ENCODE results near the gene ZNHIT1. TPM values are rescaled to one million over a fixed set of nuclear protein-coding genes. Genes with fewer than 3 reads are reported as not detected.

The ZNHIT1 gene
- polyA plus RNA-seq, 4 donors: 56.5 to 84.1 (median 59.1) TPM

DNA sequence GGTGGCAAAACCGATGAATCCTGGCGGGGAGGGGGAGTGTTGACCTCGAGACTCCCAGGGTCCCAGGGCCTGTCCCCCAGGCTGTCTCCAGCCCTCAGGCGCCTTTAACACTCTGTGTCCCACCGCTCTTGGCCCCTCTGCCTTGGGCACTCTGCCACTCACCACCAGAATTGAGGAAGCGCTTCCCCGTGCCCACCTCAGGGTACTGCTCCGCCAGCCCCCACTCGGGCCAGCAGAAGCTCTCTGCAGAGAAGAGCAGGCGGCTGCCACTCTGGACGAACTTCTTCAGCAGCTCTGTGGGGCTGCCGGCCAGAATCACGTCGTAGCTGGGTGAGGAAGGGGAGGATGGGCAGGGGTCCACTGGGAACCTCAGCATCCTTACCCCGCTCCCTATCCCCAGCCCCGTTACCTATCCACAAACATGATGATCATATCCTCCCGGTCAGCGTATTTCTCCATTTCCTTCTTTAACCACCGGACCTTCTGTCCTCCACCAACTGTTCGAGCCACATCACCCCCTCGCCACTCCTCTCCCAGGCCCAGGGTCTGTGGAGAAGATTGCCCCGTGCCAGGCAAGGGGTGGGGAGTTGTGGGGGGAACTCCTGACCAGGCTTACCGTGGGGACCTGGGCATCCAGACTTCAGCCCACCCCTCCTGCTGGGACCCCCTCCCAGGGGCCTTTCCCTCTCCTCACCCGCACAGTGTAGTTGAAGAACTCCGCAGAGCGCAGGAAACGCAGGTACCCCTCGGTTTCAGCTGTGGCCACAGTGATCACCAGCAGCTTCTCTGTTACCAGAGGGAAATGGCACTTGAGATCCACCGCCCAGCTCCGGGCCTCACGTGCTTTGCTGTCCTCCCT lies 1.7 kb upstream of the ZNHIT1 start:
- no peak for DNase-seq (ENCODE audit: low read depth in 4 of 4, low spot score in 3 of 4)

DNA sequence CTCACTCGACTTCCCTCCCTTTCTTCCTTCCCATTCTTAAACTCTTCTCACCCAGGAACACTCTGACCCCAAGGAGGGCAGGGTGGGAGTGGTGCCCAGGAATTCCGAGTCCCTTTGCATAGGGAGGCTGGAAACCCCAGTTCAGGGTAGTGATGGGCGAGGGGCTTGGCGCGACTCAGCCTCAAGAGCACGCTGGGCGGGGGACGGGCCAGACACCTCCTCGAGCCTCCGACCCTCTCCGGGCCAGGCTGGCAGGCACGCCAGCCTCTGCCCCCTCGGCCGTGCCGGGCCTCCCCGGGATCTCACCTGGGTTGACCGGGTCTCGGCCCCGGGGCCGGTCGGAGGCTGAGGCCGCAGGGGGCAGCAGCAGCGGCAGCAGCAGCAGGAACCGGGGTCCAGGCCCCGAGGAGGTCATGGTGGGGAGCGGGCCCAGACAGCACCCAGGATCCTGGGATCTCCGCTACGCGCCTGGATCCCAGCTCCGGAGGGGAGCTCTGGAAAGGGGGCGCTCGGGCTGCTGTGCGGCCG lies 1.0 kb upstream of the ZNHIT1 start:
- no peak for DNase-seq (ENCODE audit: low read depth in 4 of 4, low spot score in 3 of 4)

DNA sequence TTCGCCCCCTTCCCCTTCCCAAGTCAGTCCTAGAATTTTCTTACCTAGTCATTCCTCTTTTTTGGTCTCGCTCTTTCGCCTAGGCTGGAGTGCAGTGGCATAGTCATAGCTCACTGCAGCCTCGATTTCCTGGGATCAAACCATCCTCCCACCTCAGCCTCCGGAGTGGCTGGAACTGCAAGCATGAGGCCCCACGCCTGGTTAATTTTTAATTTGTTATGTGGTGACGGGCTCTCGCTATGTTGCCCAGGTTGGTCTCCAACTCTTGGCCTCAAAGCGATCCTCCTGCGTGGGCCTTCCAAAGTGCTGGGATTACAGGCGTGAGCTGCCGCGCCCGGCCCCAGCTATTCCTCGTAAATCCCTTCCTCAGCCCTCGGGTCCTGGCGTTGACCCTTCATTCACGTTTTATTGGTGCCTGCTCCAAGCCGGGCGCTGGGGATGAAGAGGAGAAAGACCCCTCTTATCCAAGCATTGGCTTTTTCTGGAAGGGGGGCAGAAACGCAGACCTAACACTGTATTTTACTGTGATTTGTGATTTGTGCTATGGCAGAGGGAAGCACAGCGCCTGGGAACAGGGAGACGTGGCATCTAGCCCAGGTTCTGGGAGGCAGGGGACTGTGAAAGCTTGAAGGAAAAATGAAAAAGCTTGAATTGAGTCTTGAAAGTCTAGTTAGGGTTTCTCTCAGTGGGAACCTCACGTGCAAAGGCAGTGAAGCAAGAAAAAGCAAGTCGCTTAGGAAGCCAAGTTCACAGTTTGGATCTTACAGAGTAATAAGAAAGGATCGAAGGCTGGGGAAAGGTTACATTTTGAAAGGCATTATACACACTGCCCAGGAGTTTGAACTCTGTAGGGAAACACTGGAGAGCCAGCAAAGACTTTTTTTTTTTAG lies 516 bp downstream of the ZNHIT1 start:
- DNase-seq (ENCODE audit: low read depth in 4 of 4, low spot score in 3 of 4): no peak

GRCh38 chr7:101220295-101220694 lies 2.3 kb downstream of the ZNHIT1 start:
- no peak for DNase-seq (ENCODE audit: low read depth in 4 of 4, low spot score in 3 of 4)

DNA sequence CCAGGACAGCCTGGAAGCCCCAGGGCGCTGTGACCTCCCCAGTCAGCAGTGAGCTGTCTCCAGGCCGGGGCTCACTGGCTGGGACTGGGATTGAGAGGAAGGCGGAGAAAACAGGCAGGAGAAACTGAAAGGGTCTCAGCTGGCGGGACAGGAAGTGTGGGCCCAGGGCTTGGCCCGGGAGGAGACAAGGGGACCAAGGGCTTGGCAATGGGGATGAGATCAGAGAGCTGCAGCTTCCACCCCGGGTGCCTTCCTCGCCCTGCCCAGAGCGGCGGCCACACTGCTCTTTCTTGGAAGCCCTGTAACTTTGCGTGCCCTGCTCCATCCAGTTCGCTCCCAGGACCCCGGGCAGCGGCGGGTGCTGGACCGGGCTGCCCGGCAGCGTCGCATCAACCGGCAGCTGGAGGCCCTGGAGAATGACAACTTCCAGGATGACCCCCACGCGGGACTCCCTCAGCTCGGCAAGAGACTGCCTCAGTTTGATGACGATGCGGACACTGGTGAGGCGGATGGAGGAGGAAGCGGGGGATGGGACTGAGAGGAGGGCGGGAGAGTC lies 4.4 kb downstream of the ZNHIT1 start:
- DNase-seq (ENCODE audit: low read depth in 4 of 4, low spot score in 3 of 4): no peak

DNA sequence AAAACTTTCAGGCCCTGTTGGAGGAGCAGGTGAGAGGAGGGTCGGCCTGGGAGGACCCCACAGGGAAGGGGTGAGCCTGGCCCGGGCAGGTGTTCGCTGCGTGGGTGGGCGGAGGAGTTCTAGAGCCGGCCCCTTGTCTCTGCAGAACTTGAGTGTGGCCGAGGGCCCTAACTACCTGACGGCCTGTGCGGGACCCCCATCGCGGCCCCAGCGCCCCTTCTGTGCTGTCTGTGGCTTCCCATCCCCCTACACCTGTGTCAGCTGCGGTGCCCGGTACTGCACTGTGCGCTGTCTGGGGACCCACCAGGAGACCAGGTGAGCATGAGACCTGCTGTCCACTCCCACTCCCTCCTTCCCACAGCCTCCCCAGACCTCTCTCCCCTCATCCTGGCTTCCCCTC lies 5.6 kb downstream of the ZNHIT1 start:
- no peak for DNase-seq (ENCODE audit: low read depth in 4 of 4, low spot score in 3 of 4)

- no peak for DNase-seq (ENCODE audit: low read depth in 4 of 4, low spot score in 3 of 4)
Observed at GRCh38 chr7:101225650-101226049, 7.7 kb downstream of the ZNHIT1 start.

DNA sequence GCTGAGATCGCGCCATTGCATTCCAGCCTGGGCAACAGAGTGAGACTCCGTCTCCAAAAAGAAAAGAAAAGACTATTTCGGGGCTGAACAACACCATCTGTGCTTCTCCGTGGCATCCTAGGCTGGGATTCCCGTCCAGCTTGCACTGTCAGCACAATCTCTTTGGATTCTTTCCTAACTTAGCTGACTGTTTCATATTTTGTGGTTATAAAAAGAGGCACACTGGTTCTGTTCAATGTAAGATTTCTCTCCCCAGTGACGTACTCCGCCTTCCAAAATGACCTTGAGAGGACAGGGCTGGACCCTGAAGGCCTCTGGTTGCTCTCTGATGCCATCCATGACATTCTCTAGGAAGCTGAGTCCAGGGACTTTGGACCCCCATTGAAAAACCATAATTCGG lies 8.8 kb downstream of the ZNHIT1 start:
- DNase-seq (ENCODE audit: low read depth in 4 of 4, low spot score in 3 of 4): no peak

DNA sequence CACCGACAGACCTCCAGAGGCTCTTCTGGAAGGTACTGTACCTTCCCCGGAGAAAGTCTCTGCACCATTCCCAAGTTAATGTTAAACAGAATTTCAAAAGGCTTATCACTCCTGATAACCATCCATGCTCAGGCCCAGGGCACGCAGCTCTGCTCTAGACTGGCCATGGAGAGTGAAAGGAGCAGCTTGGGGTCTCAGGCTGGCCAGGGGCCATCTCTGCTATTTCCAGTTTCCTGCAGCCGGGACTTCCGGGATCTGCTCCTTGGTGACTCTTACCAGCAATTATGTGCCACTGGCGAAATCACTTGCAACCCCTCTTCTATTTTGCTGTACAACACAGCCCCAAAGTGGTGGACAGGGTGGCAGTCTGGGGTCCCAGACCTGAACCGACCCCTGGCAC lies 13.7 kb downstream of the ZNHIT1 start:
- DNase-seq (ENCODE audit: low read depth in 4 of 4, low spot score in 3 of 4): no peak

GRCh38 chr7:101232141-101232850 lies 14.3 kb downstream of the ZNHIT1 start:
- DNase-seq (ENCODE audit: low read depth in 4 of 4, low spot score in 3 of 4): no peak

DNA sequence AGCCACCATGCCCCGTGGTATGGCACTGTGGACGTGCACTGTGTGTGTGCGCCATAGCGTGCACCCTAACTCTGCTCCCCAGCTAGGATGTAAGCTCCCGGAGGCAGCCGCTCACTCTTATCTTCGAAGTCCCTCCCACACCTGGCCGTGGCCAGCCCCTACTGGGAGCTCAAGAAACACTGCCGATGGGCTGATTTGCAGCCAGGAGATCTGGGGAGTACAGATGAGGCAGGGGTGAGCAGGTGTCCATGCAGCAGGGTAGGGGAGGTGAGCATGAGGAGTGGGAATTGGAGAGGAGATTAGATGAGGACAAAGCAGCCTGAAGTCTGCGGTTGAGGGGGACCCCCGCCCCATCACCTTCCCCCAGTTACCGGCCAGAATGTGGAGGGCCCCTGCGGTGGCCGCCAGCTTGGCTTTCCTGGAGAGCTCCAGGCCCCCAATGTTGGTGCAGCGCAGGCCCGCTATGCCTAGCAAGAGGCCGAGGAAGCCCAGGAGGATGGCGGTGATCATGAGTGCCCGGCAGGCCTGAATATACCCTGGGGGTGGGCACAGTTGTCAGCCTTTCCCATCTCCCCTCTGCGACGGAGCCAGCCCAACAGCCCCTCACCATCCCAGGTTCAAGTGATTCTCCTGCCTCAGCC lies 16.1 kb downstream of the ZNHIT1 start:
- DNase-seq (ENCODE audit: low read depth in 4 of 4, low spot score in 3 of 4): no peak

- no peak for DNase-seq (ENCODE audit: low read depth in 4 of 4, low spot score in 3 of 4)
Observed at GRCh38 chr7:101234636-101235035, 16.7 kb downstream of the ZNHIT1 start.

DNA sequence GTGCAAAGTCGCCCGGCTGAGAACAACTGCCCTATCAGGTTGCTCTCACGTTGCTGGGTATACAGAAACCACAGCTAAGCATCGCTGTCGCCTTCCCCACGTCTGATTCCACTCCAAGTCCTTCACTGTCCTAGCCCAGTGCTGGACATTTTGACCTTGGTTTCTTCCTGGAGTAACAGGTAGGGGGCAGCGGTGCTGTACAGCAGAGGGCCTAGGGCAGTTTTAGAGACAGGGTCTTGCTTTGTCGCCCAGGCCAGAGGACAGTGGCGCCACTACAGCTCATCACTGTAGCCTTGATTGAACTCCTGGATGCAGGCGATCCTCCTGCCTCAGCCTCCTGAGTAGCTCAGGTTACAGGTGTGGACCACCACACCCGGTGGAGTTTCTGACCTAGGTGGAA lies 17.1 kb downstream of the ZNHIT1 start:
- no peak for DNase-seq (ENCODE audit: low read depth in 4 of 4, low spot score in 3 of 4)

DNA sequence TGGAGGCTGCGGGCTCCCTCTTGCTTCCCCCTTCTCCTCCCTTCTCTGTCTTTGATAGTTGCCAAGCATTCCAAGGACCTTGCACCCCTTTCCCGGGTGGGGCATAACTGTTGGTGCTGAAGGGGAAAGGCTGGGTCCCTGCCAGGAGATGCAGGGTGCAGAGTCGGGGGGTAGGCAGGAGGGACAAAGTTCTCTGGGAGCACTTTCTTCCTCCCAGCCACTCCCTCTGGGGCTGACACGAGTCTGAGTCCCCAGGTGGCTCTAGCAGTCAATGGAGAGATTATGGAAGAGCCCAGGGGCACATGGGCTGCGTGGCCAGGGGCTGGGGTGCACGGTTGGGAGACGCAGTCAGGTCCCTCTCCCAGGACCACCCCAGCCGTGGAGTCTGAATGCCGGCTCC lies 17.6 kb downstream of the ZNHIT1 start:
- no peak for DNase-seq (ENCODE audit: low read depth in 4 of 4, low spot score in 3 of 4)

- no peak for DNase-seq (ENCODE audit: low read depth in 4 of 4, low spot score in 3 of 4)
Observed at GRCh38 chr7:101236292-101236835, 18.4 kb downstream of the ZNHIT1 start.

DNA sequence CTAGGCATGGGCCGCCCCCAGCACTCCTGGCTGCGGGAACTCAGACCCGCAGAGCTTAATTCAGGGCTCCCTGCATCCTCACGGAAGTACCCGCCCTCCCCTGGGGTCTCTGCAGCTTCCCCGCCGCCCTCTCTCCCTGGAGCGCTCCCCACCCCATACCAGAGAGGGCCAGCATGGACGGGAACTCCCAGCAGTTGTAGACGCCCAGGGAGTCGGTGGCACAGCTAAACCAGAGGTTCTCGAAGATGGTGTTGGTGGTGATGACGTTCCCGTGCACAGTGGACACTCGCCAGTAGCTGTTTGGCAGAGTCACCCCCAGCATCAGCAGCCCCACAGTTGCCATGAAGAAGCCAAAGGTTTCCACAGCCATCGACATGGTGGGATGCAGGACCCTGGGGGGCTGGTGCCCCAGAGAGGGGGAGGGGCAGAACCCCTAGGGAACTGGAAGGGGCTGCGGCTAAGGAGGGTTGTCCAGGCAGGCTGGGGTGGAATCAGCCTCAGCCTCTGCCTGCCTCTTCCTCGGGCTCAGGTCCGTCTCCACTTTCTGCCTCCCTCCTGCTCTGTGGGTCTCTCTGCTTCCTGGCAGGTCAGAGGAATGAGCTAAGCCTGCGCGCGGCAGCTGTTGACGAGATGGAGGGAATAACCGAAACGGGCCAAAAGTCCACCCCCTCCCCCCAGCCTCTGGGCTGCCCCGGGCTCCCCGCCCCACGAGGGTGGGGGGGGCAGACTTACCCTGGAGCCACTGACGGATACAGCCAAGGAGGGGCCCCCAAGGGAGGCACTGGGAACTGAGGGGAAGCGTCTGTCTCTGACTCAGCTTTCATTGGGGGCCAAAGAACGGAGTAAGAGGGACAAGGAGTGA lies 19.5 kb downstream of the ZNHIT1 start, which contains the start of gene CLDN15:
Gene CLDN15, minus strand, starts transcription at position 597 of the 862 bp plus-strand sequence. Its CDS starts 221 bp downstream, at position 376.
- no peak for DNase-seq (ENCODE audit: low read depth in 4 of 4, low spot score in 3 of 4)

DNA sequence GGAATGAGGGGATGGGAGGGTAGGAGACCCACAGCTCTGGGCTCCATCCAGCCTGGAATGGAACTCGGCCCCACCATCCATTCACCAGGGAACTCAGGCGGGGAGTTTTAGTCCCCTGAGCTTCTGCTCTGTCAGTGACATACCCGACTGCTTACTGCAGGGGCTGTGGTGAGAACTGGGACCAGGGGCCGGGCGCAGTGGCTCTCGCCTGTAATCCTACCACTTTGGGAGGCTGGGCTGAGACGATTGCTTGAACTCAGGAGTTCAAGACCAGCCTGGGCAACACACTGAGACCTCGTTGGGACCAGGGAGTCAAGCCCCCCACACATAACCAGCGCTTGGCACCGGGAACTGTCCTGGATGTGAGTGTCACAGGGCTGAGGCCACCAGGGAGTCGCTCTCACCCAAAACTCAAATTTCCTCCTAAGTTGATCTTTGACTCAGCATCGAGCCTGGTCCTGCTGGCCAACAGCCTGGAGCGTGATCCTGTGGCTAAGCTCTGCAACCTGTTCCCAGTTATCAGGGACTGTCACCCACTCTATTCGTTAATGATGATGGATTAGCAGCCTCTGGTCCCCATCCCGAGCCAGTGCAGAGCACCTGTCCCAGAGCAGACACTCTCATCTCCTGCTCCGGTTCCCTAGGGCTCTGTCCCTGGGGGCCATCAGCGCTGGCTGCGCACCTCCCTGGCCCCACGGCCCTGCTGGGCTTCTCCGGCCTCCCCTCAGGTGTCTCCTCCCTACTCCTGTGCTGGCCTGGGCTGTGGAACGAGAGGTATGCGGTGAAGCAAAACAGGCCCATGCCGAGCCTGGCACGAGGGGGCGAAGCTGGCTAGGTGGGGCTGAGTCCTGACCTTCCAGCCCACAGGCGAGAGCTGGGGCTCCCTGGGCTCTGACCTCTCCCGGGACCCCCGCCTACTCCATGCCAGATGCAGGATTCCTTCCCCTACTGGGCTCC lies 20.5 kb downstream of the ZNHIT1 start:
- no peak for DNase-seq (ENCODE audit: low read depth in 4 of 4, low spot score in 3 of 4)

Measured in right renal pelvis (tissue), 4 donors.